ENCODE data around the gene TUBB2B. TPM values are rescaled to one million over a fixed set of nuclear protein-coding genes. Genes with fewer than 3 reads are reported as not detected.
"Not testable (repeated sequence)": the region's sequence is repeated elsewhere in the genome, so short reads cannot be mapped to it uniquely, and the experiment has no call there.

Gene TUBB2B
- total and polyA plus RNA-seq, 2 donors (not counting 1 experiment from before 2014, with no cell fraction given): 3.8 to 5.2 TPM

DNA sequence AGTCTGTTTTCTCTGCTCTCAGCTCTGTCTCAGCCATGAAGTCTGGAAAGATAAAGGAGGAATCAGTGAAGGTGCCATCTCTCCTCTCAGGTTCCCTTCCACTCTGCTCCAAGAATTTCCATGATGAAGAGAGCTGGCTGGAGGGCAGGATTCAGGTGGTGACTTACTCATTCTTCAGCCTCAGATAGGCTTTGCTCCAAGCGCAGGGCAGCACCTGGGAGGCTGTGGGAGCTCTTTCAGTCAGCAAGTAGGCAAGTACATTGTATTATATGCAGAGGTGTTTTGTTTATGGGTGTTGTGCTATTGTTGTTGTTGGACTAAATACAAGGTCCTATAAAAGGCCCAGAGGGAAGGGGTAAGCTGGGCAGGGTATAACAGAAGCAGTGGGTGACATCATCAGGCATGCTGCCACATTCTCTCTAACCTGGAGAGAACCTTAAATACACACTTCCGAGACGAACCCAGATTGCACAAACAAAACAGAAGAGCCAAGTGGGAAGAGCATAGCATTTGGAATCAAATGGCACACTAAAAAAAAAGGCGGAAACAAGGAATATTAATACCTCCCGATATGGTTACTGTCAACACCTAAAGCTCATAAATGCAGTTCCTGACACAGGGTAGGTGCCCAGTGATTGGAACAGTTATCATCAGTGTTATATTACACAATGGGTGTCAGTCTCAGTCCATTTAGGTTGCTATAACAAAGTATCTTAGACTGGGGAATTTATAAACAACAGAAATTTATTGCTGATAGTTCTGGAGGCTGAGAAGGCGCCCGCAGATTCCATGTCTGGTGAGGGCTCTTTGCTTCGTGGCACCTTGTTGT, 16.8 kb upstream of the TUBB2B start:
- no peaks in the 10 kb centered on the region for H3K9me3 ChIP-seq (ENCODE audit: control insufficient read depth, insufficient read depth, low read depth, low read length)
- H4K20me1 ChIP-seq (ENCODE audit: control insufficient read depth, extremely low read depth, insufficient read depth, low read length): no peaks in the 10 kb centered on the region
- H3K4me2 ChIP-seq (ENCODE audit: extremely low read depth, insufficient read depth, low read length): no peak overlapping the region
- no peak for DNase-seq (ENCODE audit: low read depth in 2 of 2)
- H2AFZ ChIP-seq (ENCODE audit: low read length): no peak overlapping the region
- peaks cover 4% of the 10 kb centered on the region for H3K27me3 ChIP-seq (ENCODE audit: control insufficient read depth, insufficient read depth, low read length)
- H3K36me3 ChIP-seq (ENCODE audit: control insufficient read depth, insufficient read depth, low read length): no peaks in the 10 kb centered on the region
- peaks cover 11% of the 10 kb centered on the region for H3K4me1 ChIP-seq (ENCODE audit: control insufficient read depth, extremely low read depth, insufficient read depth, low read length)
- H3K79me2 ChIP-seq (ENCODE audit: control insufficient read depth, insufficient read depth, low read length): no peaks in the 10 kb centered on the region
- H3K9ac ChIP-seq (ENCODE audit: insufficient read depth, low read length): no peak overlapping the region
- TF ChIP-seq EZH2 (IDR thresholded peaks at IDR 0.05; ENCODE audit: low read length, missing control alignments): no peak
- TF ChIP-seq, protein P1, sequence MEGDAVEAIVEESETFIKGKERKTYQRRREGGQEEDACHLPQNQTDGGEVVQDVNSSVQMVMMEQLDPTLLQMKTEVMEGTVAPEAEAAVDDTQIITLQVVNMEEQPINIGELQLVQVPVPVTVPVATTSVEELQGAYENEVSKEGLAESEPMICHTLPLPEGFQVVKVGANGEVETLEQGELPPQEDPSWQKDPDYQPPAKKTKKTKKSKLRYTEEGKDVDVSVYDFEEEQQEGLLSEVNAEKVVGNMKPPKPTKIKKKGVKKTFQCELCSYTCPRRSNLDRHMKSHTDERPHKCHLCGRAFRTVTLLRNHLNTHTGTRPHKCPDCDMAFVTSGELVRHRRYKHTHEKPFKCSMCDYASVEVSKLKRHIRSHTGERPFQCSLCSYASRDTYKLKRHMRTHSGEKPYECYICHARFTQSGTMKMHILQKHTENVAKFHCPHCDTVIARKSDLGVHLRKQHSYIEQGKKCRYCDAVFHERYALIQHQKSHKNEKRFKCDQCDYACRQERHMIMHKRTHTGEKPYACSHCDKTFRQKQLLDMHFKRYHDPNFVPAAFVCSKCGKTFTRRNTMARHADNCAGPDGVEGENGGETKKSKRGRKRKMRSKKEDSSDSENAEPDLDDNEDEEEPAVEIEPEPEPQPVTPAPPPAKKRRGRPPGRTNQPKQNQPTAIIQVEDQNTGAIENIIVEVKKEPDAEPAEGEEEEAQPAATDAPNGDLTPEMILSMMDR (conservative IDR thresholded peaks at IDR 0.05 in 1 of 2, IDR thresholded peaks at IDR 0.05 in 1 of 2; ENCODE audit: low read depth in 1 of 2, low read length in 2 of 2): no peak
- no peak overlapping the region for H3K4me3 ChIP-seq (replicated peaks in 1 of 4; ENCODE audit: control extremely low read depth in 1 of 4, insufficient read depth in 1 of 4, low read depth in 3 of 4, low read length in 4 of 4)
- H3K27ac ChIP-seq (ENCODE audit: insufficient read depth, low read length): no peak overlapping the region

DNA sequence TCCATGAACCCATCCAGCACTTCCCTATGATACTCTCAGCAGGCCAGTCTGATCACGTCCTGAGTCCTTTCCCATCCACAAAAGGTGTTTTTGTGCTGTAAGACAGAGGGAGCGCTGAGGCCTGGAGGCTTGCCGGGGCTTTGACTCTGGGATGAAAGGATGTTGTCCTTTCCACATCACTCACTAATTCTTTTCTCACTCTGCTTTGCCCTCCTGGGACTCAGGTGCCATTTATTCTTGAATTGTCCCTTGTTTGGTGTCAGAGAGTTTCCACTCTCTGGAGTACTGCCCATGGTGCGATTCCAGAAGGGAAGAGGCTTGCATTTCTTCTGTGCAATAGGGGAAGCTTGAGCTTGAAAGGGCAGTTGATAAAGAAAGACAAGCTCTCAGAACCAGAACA, 15.3 kb upstream of the TUBB2B start:
- Histone ChIP-seq H3K9ac (ENCODE audit: insufficient read depth, low read length) (no peak overlapping the region), H3K9me3 (ENCODE audit: control insufficient read depth, insufficient read depth, low read depth, low read length) (no peaks in the 10 kb centered on the region), H3K27me3 (ENCODE audit: control insufficient read depth, insufficient read depth, low read length) (peaks cover 15% of the 10 kb centered on the region), H4K20me1 (ENCODE audit: control insufficient read depth, extremely low read depth, insufficient read depth, low read length) (no peaks in the 10 kb centered on the region), H3K4me1 (ENCODE audit: control insufficient read depth, extremely low read depth, insufficient read depth, low read length) (peaks cover 6% of the 10 kb centered on the region), H3K79me2 (ENCODE audit: control insufficient read depth, insufficient read depth, low read length) (no peaks in the 10 kb centered on the region), H3K4me2 (ENCODE audit: extremely low read depth, insufficient read depth, low read length) (no peak overlapping the region), H2AFZ (ENCODE audit: low read length) (no peak overlapping the region), H3K36me3 (ENCODE audit: control insufficient read depth, insufficient read depth, low read length) (no peaks in the 10 kb centered on the region), H3K4me3 (replicated peaks in 1 of 4; ENCODE audit: control extremely low read depth in 1 of 4, insufficient read depth in 1 of 4, low read depth in 3 of 4, low read length in 4 of 4) (no peak overlapping the region), H3K27ac (ENCODE audit: insufficient read depth, low read length) (no peak overlapping the region)
- DNase-seq (ENCODE audit: low read depth in 2 of 2): no peak
- TF ChIP-seq, protein P1 (conservative IDR thresholded peaks at IDR 0.05 in 1 of 2, IDR thresholded peaks at IDR 0.05 in 1 of 2; ENCODE audit: low read depth in 1 of 2, low read length in 2 of 2): no peak
- no peak for TF ChIP-seq EZH2 (IDR thresholded peaks at IDR 0.05; ENCODE audit: low read length, missing control alignments)

DNA sequence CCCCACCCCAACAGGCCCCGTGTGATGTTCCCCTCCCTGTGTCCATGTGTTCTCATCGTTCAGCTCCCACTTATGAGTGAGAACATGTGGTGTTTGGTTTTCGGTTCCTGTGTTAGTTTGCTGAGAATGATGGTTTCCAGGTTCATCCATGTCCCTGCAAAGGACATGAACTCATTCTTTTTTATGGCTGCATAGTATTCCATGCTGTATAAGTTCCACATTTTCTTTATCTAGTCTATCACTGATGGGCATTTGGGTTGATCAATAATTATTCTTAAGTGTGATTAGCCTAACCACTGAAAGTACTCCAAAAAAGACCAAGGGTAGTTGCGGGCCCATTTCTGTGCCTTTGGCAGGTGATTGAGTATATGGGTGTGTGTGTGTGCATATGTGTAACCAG, 14.3 kb upstream of the TUBB2B start:
- not testable (repeated sequence) for H3K9me3 ChIP-seq (ENCODE audit: control insufficient read depth, insufficient read depth, low read depth, low read length); H2AFZ ChIP-seq (ENCODE audit: low read length); H3K79me2 ChIP-seq (ENCODE audit: control insufficient read depth, insufficient read depth, low read length); H3K27ac ChIP-seq (ENCODE audit: insufficient read depth, low read length); H3K36me3 ChIP-seq (ENCODE audit: control insufficient read depth, insufficient read depth, low read length); H3K4me2 ChIP-seq (ENCODE audit: extremely low read depth, insufficient read depth, low read length); H4K20me1 ChIP-seq (ENCODE audit: control insufficient read depth, extremely low read depth, insufficient read depth, low read length); DNase-seq (ENCODE audit: low read depth in 2 of 2); H3K4me3 ChIP-seq (replicated peaks in 1 of 4; ENCODE audit: control extremely low read depth in 1 of 4, insufficient read depth in 1 of 4, low read depth in 3 of 4, low read length in 4 of 4); H3K4me1 ChIP-seq (ENCODE audit: control insufficient read depth, extremely low read depth, insufficient read depth, low read length); H3K9ac ChIP-seq (ENCODE audit: insufficient read depth, low read length)
- peaks cover 15% of the 10 kb centered on the region for H3K27me3 ChIP-seq (ENCODE audit: control insufficient read depth, insufficient read depth, low read length)
